NCI-H1417 treated with DMSO at 0.1 percent for 48 hours (cell line): Measurements from ENCODE around the gene FUT2.

Experiments
- DNase-seq: peaks from one replicate; lab custom pipeline; 2025; lab: John Stamatoyannopoulos, UW

FUT2 gene

DNA sequence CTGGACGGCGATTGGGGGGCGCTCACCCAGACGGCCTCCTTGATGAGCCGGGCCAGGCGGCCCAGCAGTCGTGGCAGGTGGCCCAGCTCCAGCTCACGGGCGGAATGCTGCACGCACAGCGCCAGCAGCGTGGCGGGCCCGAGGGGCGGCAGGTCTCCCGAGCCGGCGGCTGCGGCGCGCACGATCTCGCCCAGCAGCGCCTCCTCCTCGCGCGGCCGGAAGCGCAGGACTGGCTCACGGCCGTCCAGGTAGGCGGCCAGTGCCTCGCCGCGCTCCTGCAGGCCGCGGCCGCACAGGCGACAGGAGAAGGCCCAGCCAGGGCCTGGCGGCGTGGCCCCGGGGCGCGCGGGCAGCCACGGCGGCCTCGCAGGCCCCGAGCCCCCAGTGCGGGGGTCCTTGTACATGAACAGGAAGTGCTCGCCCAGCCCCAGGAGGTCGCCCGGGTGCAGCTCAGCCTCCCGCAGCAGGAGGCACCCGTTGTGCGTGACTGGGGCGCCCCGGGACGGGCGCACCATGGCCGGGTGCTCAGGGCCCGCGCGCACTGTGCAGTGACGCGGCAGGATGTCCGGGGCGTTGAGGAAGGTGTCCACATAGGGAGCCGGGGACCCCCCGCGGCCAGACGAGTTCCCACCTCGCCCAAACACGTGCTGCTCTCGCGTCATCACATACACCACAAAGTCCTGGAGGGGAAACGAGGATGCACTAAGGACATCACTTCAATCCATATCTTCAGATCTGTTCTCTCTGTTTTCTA is 33.3 kb downstream of the FUT2 start:
- DNase-seq = no peak

DNA sequence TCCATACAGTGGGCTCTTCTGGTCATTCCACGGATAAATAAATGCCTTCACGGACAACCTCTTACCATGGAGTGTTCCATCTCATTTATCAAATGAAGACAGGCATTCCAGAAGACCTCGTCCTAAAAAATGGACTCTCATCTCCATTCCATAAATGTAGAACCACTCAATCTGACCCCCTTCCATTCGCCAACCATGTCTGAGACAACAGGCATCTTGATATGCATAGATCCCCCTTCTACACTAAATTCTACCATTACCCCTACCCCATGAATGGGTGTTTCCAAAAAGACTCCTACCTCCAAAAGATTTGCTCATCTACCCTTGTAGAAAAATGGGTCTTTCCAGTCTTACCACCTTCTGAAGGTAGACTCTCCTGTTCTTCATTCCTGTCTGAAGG is 35.7 kb downstream of the FUT2 start:
- DNase-seq = no peak

DNA sequence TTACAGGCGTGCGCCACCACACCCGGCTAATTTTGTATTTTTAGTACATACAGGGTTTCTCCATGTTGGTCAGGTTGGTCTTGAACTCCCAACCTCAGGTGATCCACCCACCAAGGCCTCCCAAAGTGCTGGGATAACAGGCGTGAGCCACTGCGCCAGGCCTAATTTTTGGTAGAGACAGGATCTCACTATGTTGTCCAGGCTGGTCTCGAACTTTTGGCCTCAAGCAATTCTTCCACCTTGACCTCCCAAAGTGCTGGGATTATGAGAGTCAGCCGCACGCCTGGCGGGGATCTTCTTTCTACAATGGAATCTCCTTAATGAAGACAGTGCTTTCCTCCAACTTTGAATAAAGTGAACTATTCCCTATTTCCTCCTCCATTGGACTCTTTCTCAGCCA is 38.9 kb downstream of the FUT2 start:
- no peak for DNase-seq

DNA sequence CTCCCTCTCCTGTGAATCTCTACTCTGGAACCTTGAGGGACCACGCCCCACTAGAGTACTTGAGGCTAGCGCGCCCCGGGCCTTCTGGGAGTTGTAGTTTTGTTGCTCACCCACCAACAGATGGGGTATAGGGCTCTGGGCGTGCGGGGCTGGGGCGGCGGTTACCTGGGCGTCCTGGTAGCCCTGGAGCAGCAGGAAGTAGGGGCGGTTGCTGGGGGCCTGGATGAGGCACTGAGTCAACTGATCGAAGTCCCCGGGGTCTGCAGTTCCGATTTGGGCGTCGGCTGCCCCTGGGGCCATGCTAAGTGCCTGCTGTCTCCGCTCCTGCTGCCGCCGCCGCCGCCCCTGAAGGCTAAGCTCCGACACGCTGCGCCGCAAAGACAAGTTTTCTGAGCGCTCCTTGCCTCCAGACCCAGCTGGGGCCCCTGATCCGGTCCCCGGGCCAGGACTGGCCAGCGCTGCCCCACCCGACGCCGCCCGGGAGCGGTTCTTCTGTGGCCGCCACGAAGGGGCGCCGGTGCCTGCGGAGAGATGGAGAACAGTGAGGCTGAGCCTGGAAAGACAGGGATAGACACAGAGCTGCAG is 39.4 kb downstream of the FUT2 start:
- no peak for DNase-seq

DNA sequence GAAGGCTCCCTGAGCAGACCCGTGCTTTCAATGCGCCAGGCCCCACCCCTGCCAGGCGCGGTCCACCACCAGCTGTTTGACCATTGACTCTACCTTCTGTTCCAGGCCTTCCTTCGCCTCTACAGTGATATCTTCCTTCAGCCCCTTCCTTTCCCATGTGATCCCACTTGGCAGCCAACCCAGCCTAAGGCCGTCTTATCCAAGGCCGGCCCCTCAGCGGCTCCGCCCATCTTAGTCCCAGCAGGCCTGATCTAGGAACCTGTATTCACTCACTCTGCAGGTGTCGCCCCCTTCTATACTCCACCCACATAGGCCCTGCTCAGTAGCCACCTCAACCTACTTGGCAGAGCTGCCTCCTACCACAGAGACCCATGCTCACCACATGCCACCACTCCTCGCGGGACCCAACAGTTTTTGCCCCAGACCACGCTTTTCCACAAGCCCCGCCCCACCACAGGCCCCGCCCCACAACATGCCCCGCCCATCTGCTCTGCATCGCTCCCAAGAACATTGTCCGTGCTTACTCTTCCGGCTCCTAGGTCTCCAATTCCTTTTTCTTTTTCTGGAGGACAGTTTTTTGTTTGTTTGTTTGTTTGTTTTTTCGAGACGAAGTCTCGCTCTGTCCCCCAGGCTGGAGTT is 41.7 kb downstream of the FUT2 start:
- no peak for DNase-seq

DNA sequence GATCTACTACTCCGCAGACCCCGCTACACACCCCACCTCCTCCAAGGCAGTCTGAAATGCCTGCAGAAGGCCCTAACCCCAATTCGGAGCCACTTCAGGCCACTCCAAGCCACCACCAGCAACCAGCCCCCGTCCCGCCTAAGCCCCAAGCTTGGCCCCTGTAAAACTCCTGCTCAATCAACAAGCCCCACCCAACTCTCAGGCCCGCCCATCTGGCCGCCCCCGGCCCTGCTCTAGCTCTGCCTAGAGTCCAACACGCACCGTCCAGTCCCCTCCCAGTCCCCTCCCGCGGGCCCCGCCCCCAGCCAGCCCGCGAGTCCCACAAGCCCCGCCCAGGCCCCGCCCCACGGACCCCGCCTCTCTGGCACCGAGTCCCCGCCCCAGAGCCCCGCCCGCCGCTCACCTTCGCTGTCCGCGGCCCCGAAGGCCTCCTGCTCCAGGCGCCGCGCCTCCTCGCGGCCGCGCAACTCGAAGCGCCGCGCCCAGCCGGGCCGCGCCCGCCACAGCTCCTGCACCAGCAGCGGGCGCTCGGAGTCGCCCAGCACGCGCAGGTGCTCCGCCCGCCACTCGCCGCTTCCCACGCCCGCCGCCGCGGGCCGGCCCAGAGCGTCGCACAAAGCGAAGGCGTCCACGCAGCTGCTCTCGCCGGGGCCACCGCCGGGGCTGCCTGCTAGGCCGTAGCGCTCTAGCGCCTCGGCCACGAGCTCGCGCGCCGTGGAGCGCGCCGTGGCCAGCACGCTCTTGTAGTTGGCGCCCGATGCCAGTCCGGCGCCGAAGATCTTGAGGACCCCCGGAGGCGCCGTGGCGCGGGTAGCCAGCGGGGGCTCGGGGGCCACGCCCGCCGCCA is 43.0 kb downstream of the FUT2 start:
- peak; percentile 43 for DNase-seq

DNA sequence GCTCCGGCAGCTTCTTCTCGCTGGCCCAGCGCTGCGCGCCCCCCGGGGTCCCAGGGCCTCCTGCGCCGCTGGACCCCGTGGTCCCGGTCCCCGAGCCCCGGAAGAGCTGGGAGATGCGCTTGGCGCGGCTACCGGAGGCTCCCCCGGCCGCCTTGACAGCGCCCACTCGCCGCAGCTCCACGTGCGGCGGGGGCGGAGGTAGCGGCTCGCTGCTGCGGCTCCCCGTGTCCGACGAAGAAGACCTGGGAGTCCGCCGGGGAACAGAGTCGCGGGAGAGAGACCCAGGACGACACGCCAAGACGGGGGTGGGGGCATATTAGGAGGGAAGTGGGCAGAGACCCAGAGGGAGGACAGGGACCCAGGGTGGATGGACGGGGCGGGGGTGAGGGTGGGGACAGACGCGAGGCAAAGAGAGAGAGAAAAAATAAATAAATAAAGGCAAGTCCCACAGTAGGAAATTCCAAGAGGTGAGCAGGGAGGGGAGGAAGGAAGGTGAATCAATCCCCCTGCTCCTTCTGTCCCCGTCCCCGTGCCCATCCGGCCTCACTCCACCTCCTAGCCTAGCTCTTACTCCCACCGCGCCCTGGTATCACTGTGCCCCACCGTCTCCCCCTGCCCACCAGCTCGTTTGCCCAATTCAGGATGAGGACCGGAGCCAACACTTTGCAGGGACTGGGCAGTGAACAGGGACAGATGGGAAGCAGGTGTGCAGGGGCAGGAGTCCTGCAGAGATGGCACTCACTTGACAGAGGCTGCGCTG is 43.8 kb downstream of the FUT2 start:
- no peak for DNase-seq

DNA sequence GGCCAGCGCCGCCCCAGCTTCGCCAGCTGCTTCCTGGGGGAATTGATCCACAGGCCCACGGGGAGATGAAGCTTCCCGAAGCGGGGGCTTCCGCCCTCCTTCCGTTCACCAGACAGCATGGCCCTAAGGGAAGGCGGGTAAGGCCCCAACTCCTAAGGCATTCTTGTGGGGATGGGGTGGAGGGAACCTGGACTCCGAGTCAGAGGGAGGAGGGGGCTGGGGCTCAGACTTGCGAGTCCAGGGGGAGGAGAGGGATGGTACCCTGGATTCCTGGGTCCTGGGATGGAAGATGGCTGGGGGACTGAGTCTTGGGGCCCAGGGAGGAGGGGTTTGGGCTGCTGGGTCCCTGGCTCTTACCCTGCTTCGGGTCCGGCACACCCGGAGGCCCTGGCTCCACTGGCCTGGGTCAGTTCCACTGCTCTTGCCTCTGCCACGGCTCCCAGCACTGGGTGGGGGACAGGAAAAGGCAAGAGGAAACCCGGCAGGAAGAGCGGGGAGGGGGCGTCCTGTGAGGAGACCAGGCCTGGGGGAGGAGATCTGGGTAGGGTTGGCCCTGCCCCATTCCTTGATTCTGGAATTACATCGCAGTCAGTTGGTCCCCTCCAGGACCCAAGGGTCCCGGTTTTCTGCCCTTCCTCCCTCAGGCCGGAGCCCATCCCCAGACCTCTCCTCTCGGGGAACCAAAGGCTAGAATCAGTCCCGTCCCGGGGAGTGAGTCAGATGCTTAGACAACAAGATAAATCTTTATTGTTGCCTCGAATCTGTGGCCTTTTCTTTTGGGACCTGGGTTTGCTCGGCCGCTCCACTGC is 44.6 kb downstream of the FUT2 start, which contains the start of gene RASIP1:
RASIP1 (minus strand) TSS at position 447 of the 809 bp plus-strand sequence; CDS start at position 119, 328 bp downstream.
- DNase-seq = no peak

DNA sequence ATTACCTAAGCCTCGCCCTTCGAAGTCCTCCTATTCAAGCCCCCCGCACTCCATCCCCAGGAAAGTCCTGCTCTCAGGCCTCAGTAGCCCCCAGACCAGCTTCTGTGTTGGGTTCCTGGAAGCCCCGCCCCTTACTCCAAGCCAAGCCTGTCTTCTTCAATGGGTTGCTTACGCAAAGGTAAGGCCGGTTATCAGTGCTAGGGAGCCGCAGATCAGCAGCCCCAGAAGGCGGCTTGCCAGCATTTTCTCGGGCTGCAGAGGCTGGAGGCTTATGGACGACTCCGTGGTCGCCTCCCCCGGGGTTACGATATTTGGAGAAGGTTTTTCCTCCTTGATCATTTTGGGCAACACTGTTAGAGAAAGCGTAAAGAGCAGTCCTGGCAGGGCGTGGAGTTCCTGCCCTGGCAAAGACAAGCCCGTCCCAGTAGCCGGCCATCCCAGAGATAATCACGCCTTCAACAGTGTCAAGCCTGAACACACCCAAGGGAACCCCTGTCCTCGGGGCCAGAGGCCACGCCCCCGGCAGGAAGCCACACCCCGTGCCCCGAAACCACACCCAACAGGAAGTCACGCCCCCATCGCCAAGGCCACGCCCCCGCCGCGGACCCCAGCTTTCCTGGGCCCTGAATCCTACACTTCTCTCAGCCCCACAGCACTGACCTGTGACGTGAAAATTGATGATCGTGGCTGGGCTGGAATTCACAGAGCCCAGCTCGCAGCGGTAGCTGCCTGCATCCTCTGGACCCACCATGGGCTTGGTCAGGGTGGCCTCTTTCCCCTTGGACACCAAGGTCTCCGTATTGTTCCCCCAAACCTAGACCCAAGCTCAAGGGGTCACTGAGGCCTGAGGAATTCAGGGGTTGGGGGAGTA is 45.6 kb downstream of the FUT2 start:
- no peak for DNase-seq

DNA sequence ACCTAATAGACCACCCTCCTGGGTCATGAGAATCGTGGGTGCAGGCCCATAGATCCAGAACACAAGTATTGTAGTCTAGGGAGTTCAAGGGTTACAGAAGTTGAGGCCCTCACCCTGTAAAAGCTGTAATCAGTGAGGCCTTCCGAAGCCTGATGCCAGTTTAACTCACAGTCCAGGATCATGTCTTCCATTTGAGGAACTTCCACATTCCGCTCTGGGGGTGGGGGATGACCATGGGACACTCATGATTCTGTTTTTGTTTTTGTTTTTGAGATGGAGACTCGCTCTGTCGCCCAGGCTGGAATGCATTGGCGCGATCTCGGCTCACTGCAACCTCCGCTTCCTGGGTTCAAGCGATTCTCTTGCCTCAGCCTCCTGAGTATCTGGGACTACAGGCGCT is 46.3 kb downstream of the FUT2 start:
- no peak for DNase-seq

DNA sequence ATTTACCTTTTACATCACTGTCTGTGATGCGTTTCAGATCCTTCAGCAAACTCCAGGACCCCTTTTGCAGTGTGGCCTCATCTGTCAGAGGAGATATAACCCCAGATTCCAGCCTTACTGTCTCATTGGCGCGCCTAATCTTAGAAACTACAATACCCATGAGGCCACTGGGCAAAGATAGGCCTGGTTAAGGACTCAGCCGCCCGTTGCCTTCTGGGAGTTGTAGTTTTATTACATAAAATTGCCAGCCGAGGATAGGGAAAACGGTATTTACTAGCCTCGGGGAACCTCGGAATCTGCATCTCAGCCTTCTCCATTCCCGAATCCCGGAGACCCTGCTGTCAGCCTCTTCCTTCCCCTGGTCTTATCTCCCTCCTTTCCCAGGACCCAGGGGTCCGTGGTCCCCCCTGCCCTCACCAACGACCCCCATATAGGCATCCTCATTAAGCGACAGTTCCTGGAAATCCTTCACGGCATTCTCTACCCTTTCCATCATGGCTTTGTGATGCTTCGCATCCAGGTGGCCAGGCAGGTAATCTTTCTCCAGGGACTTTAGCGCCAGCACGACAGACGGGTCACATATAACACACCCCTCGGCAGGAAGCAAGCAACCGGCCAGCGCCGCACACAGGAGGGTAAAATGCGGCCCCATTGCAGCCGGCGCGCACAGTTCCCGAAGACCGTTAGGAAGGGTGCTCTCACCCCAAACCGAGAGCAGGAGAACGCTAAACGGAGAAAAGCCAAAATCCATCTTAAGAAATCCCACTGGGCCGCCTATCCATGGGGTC is 49.6 kb downstream of the FUT2 start:
- no peak for DNase-seq

DNA sequence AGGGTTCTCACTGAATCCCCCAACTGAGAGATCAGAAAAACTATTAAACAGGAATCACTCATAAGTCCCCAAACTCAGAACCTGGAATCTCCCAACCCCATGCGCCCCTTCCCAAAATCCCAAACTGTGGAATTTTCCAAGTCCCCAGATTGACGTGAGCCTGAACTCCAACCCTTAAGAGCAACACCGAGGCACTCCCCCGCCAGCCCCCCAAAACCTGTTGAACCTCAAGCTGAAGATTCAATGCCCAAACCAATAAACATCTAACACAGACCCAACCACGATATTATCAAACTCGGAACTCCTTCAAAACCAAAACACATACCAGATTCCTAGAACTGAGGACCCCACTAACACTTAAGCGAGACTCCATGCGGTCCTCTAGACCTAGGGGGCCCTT is 50.3 kb downstream of the FUT2 start:
- DNase-seq = no peak

DNA sequence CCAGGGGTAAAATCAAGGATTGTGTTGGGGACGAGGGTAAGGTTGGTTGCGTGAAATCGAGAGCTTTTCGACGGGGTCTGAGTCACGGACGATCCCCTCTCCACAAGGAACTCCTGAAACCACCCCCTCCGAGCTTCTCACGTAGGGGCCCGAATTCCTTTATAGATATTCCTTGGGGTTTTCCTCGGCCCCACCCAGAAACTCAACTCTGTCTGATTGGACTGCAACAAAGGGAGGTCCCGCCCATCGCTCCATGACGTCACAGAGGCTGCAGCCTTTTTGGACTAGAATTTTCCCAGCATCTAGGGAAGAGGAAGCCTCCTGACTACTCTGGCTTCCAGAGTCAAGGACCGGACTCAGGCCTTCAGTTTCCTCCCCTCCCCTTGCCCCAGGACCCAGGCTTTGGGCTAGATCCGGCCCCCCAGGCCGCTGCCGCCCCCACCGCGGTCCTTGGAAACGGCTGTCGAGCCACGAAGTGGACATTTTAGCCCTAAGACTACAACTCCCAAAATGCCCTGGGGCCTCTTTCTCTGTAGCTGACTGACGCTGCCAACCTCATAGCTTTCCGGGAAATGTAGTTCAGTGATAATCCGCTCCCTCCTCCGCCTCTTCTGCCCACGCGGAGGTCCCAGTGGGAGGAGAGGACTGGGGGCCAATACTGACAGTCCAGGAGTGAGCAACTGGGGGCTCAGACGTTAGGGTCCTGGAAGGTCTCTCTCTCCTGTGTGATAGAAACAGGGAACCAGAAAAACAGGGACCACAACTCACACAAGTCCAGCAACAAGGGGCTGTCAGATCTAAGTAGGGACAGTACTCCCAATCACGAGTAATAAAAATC is 51.2 kb downstream of the FUT2 start, which contains the start of gene IZUMO1:
IZUMO1 (minus strand) TSS at position 172 of the 838 bp plus-strand sequence. CDS start 1,050 bp downstream, outside the sequence.
- DNase-seq = no peak

DNA sequence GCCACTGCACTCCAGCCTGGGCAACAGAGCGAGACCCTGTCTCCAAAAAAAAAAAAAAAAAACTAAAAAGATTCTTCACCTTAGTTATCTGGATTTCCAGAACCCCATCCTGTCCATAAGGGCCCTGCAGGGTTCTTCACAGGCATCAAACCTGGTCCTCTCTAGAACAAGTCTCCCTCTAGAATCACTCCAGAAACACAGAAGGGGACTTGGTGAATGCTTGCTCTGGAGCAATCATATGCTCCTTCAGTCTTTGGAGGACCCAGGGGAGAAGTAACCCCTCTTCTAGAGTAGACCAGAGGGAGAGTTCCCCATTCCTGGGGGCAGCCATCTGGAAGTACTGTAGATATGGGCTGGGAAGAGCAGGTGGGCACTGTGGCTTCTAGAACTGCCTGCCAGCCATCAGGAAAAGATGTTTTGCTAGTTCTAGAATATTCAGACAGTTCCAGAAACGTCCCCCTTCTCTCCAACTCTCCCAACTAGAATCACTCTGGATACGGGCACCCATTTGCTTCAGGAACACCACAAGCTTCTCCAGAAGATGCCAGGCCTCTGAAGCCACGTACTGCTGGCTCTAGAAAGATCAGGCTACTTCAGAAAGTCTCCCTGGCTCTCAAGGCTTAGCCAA is 53.9 kb downstream of the FUT2 start:
- no peak for DNase-seq

DNA sequence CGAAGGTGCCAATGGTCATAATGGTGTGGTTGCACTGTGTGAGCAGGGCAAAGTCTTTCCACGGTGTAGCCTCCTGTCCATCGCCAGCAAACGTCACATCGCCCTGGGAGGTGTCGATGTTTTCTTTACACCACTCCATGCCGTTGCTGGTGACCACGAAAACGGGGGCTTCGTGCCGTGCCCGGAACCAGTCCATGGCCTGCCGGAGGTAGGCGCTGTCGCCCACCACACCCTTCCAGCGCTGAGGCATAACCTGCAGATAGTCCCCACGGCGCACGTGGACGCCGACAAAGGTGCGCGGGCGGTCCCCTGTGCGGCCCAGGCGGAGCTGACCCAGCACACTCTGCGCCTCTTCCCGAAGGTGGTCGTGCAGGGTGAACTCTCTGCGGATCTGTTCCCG is 54.6 kb downstream of the FUT2 start:
- no peak for DNase-seq

DNA sequence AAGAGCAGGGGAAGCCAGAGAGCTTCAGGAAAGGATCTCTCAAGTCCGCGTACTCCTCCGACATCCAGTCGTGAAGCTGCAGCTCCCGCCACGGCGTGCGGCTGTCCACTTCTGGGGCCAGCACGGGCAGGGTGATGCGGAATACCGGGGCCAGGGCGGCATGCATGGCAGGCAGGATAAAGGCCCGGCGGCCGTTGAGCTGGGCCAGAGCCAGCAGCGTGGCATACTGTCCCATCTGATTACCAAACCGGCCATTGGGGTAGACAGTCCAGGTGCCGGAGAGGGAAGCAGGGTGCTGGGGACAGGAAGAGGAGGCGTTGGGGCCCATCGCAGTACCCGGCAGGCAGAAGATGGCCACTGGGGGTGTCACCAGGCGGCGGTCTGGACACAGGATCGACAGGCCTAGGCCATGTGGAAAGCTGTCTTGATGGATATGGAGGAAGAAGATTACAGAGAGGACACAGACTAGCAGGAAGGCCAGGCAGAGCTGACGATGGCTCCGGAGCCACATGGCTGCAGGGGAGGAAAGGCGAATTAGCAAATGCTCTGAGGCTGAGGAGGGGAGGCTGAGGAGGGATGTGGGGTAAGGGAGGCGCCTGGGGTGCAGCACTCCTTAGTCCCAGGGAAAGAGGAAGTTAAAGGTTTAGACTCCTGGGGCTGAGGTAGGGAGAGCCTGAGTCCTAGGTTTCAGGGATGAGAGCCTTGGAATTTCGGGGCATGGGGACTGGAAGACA is 55.2 kb downstream of the FUT2 start:
- DNase-seq = no peak
